Stimulated activated CD4-positive, alpha-beta T cell treated with anti-CD3 and anti-CD28 coated beads, Interleukin-15, amount 100 ng/mL, for 24 hours (primary cell): ENCODE data around the gene CYREN.
"Not testable (repeated sequence)": the region's sequence is repeated elsewhere in the genome, so short reads cannot be mapped to it uniquely, and the experiment has no call there.

ENCODE experiments used
- DNase-seq: peaks from one replicate; pipeline ENCODE4 v3.0.0-alpha.2; 2020

The CYREN gene

DNA sequence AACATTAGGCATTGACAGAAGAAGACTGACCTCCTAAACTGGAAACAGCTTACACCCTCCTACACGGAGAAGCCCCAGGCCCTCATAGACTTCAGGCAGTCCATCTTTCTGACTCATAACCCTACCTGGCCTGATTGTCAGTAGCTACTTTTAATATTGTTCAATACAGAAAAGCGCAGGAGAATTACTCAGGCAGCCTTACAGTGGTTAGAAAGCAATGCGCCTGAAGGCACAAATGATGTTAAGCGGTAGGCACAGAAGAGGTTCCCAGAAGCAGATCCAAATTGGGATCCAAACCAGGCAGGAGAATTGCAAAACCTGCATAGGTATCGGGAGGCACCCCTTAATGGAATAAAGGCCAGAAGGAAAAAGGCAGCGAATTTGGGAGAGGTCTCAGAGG is 5.4 kb upstream of the CYREN start:
- no peak for DNase-seq

GRCh38 chr7:135174941-135175340 is 4.4 kb upstream of the CYREN start:
- DNase-seq = no peak

DNA sequence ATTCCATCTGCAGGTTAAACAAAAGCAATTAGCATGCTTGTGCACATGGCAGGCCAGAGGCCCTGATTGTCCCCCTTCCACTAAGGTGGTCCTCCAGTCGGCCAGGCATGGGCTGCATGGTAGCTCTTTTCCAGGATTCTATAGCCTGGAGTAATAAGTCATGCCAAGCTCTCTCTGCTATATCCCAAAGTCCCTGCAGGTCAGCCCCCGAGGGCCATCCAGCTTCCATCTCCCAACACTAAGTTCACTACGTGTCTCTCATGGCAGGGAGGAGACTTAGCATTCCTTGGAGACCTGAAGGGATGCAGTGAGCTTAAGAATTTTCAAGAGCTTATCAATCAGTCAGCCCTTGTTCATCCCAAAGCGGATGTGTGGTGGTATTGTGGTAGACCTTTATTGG is 3.4 kb upstream of the CYREN start:
- DNase-seq = not testable (repeated sequence)

DNA sequence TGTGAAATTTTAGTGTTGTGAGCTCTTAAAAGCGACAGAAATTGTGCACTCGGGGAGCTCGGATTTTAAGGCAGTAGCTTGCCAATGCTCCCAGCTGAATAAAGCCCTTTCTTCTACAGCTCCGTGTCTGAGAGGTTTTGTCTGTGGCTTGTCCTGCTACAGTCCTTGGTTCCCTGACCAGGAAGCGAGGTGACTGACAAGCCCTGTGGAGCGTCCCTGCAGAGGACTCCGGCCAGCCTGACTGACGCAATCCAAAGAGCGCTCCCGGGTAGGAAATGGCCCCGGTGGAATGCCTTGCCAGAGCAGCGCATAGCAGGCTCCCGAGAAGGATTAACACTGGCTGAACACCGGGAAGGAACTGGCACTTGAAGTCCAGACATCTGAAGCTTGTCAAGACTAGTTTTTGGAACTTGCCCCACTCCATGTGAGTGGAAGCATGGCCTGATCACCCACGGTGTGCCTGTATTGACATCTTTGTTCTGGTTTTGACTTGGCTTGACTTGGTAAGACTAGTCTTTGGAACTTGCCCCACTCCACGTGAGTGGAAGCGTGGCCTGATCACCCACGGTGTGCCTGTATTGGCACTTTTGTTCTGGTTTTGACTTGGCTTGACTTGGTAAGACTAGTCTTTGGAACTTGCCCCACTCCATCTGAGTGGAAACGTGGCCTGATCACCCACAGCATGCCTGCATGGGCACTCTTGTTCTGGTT is 1.2 kb upstream of the CYREN start:
- not testable (repeated sequence) for DNase-seq

GRCh38 chr7:135170998-135171481 is 533 bp upstream of the CYREN start:
- DNase-seq = not testable (repeated sequence)

- DNase-seq = no peak
Observed at GRCh38 chr7:135169964-135170273, 588 bp downstream of the CYREN start.

- peak; percentile 80 for DNase-seq
Observed at GRCh38 chr7:135169141-135169963, 1.2 kb downstream of the CYREN start.

GRCh38 chr7:135168489-135169140 is 1.9 kb downstream of the CYREN start:
- no peak for DNase-seq

- peak; percentile 43 for DNase-seq
Observed at GRCh38 chr7:135168001-135168400, 2.5 kb downstream of the CYREN start.

- DNase-seq = no peak
Observed at GRCh38 chr7:135167365-135167917, 3.1 kb downstream of the CYREN start.

- DNase-seq = no peak
Observed at GRCh38 chr7:135166338-135166990, 4.0 kb downstream of the CYREN start.

- DNase-seq = no peak
Observed at GRCh38 chr7:135165862-135166261, 4.6 kb downstream of the CYREN start.

- DNase-seq = no peak
Observed at GRCh38 chr7:135164357-135165061, 6.0 kb downstream of the CYREN start.

- no peak for DNase-seq
Observed at GRCh38 chr7:135162382-135163001, 8.0 kb downstream of the CYREN start.

GRCh38 chr7:135161669-135162068 is 8.8 kb downstream of the CYREN start:
- no peak for DNase-seq

- no peak for DNase-seq
Observed at GRCh38 chr7:135160858-135161653, 9.5 kb downstream of the CYREN start.

DNA sequence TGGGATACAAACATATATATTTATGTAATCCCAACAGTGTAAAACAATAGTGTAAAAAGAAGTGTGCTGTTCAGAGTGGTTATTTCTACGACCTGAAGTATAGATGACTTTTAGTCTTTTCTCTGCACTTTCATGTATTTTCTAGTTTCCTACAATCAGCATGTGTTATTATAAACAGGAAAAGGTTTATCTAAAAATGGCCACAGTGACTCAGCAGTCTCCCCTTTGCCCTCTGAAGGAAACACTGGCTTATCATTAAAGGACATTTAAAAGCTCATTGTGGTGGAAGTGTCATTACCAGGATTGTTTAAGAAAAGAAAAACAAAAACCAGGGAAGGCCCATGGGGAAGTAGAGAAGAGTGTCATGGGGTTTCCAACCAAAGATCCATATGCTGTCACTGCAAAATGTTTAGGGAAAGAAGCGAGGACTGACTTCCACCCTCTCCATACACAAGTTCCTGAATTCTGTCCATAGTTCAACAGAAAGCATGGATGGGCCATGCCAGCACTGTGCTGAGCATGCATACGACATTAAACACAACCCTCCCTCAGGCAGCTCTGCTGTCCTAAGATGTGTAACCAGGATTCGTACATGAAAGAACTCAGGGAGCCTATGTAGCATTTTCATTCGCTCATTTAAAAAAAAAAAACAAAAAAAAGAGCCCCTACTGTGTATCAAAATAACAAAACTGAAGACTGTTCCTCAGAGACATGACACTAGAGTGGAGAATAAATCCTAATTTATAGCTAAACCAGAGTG is 10.2 kb downstream of the CYREN start:
- DNase-seq = no peak

GRCh38 chr7:135159359-135160085 is 11.0 kb downstream of the CYREN start:
- no peak for DNase-seq

- DNase-seq = no peak
Observed at GRCh38 chr7:135158874-135159273, 11.6 kb downstream of the CYREN start.
